HG02870 (cell line): ENCODE data around the gene LGR6.

Experiments used
- ATAC-seq: cut with Tn5 transposase; IDR thresholded peaks from one replicate; pipeline ENCODE4 v1.9.1; 2021; ENCODE audit warnings: mild to moderate bottlenecking, moderate library complexity; ENCODE audit not compliant: unreplicated experiment

Gene LGR6

GRCh38 chr1:202283379-202283844, 89.8 kb downstream of the LGR6 start:
- ATAC-seq: no peak

- ATAC-seq: no peak
Measured at GRCh38 chr1:202283991-202284390, 90.4 kb downstream of the LGR6 start.

GRCh38 chr1:202285908-202286307, 92.3 kb downstream of the LGR6 start:
- ATAC-seq: no peak

GRCh38 chr1:202286622-202287097, 93.1 kb downstream of the LGR6 start:
- ATAC-seq: no peak

- ATAC-seq: no peak
Measured at GRCh38 chr1:202287196-202287595, 93.6 kb downstream of the LGR6 start.

GRCh38 chr1:202288177-202288576, 94.6 kb downstream of the LGR6 start:
- ATAC-seq: no peak

GRCh38 chr1:202289009-202289408, 95.4 kb downstream of the LGR6 start:
- ATAC-seq: no peak

GRCh38 chr1:202291001-202291400, 97.4 kb downstream of the LGR6 start:
- no peak for ATAC-seq

- no peak for ATAC-seq
Measured at GRCh38 chr1:202291961-202292712, 98.5 kb downstream of the LGR6 start.

- ATAC-seq: no peak
Measured at GRCh38 chr1:202292773-202293172, 99.2 kb downstream of the LGR6 start.

GRCh38 chr1:202293569-202293968, 100.0 kb downstream of the LGR6 start:
- ATAC-seq: no peak

GRCh38 chr1:202302166-202302565, 108.6 kb downstream of the LGR6 start:
- no peak for ATAC-seq

- no peak for ATAC-seq
Measured at GRCh38 chr1:202304375-202304774, 110.8 kb downstream of the LGR6 start.

GRCh38 chr1:202305168-202305567, 111.6 kb downstream of the LGR6 start:
- ATAC-seq: no peak

GRCh38 chr1:202306535-202307345, 113.1 kb downstream of the LGR6 start:
- no peak for ATAC-seq

GRCh38 chr1:202310071-202310725, 116.6 kb downstream of the LGR6 start:
- ATAC-seq: no peak

GRCh38 chr1:202310746-202311145, 117.1 kb downstream of the LGR6 start:
- no peak for ATAC-seq

- no peak for ATAC-seq
Measured at GRCh38 chr1:202311875-202312635, 118.5 kb downstream of the LGR6 start.

- ATAC-seq: no peak
Measured at GRCh38 chr1:202315576-202316168, 122.1 kb downstream of the LGR6 start.

GRCh38 chr1:202316186-202316585, 122.6 kb downstream of the LGR6 start:
- ATAC-seq: no peak
